C4-2B (cell line): ENCODE results near the gene ZBTB49.

Experiments
- H3K27ac ChIP-seq: fragments of 450-650 bp; 2 replicates; pipeline ENCODE4 v1.5.1; 2017
- CTCF ChIP-seq: fragments of 450-650 bp; conservative IDR thresholded peaks from 2 replicates; pipeline ENCODE4 v1.5.1; 2017; ENCODE audit warnings: mild to moderate bottlenecking
- ZFX ChIP-seq: fragments of 450-650 bp; IDR thresholded peaks from 2 replicates; pipeline ENCODE4 v1.6.1; 2017

Gene ZBTB49

GRCh38 chr4:4330794-4331193, 40.7 kb downstream of the ZBTB49 start:
- no peak overlapping the region for H3K27ac ChIP-seq
- TF ChIP-seq CTCF = no peak
- TF ChIP-seq ZFX = no peak

GRCh38 chr4:4332529-4332928, 42.5 kb downstream of the ZBTB49 start:
- no peak for TF ChIP-seq CTCF
- TF ChIP-seq ZFX = no peak
- no peak overlapping the region for H3K27ac ChIP-seq

- TF ChIP-seq CTCF (no peak), ZFX (no peak)
- no peak overlapping the region for H3K27ac ChIP-seq
Observed at GRCh38 chr4:4333265-4333706, 43.2 kb downstream of the ZBTB49 start.

GRCh38 chr4:4334798-4335520, 44.9 kb downstream of the ZBTB49 start:
- no peak overlapping the region for H3K27ac ChIP-seq
- TF ChIP-seq ZFX (no peak), CTCF (peak; percentile 80)

GRCh38 chr4:4338210-4339001, 48.4 kb downstream of the ZBTB49 start:
- TF ChIP-seq CTCF = no peak
- TF ChIP-seq ZFX = no peak

GRCh38 chr4:4339504-4340085, 49.5 kb downstream of the ZBTB49 start:
- no peak for TF ChIP-seq ZFX
- no peak for TF ChIP-seq CTCF

More at GRCh38 chr4:4338210-4339001, 48.4 kb downstream of the ZBTB49 start:
- H3K27ac ChIP-seq = no peak overlapping the region

More at GRCh38 chr4:4339504-4340085, 49.5 kb downstream of the ZBTB49 start:
- no peak overlapping the region for H3K27ac ChIP-seq
